ENCODE measurements around the gene TMEM235.

The TMEM235 gene

GRCh38 chr17:78255953-78256706 is 24.7 kb downstream of the TMEM235 start:
- no peak for DNase-seq

- no peak for DNase-seq
Measured at GRCh38 chr17:78256707-78257591, 25.5 kb downstream of the TMEM235 start.

- DNase-seq = peak; percentile 34 to 42
Measured at GRCh38 chr17:78257810-78258322, 26.4 kb downstream of the TMEM235 start.

- DNase-seq = peak; percentile 74 to 80
Measured at GRCh38 chr17:78258323-78259191, 27.1 kb downstream of the TMEM235 start.

- no peak for DNase-seq
Measured at GRCh38 chr17:78259192-78259554, 27.7 kb downstream of the TMEM235 start.

GRCh38 chr17:78263063-78263735 is 31.8 kb downstream of the TMEM235 start:
- DNase-seq = peak in 1 of 2 donors; percentile 25

GRCh38 chr17:78263736-78264340 is 32.4 kb downstream of the TMEM235 start:
- no peak for DNase-seq

- no peak for DNase-seq
Measured at GRCh38 chr17:78264590-78264989, 33.2 kb downstream of the TMEM235 start.

GRCh38 chr17:78265121-78265520 is 33.7 kb downstream of the TMEM235 start:
- no peak for DNase-seq

GRCh38 chr17:78266231-78266631 is 34.8 kb downstream of the TMEM235 start:
- DNase-seq = no peak

- no peak for DNase-seq
Measured at GRCh38 chr17:78266771-78267170, 35.3 kb downstream of the TMEM235 start.

GRCh38 chr17:78267253-78268073 is 36.0 kb downstream of the TMEM235 start:
- DNase-seq = no peak

- no peak for DNase-seq
Measured at GRCh38 chr17:78268191-78268874, 36.9 kb downstream of the TMEM235 start.

GRCh38 chr17:78268951-78269905 is 37.8 kb downstream of the TMEM235 start:
- DNase-seq = no peak

- DNase-seq = no peak
Measured at GRCh38 chr17:78269955-78270381, 38.5 kb downstream of the TMEM235 start.

GRCh38 chr17:78271419-78272170 is 40.2 kb downstream of the TMEM235 start:
- no peak for DNase-seq

GRCh38 chr17:78272181-78272913 is 40.9 kb downstream of the TMEM235 start:
- DNase-seq = peak; percentile 56 to 63

- no peak for DNase-seq
Measured at GRCh38 chr17:78272914-78273258, 41.5 kb downstream of the TMEM235 start.
